Peyer's patch (tissue), 4 donors: ENCODE data around the gene INHBE.

Source experiments
- CTCF ChIP-seq, 6 experiments: fragments of 450-650 bp in 4 of 6; fragments of 200-600 bp in 2 of 6; sonication (generic) in 1 of 6; IDR thresholded peaks; one replicate each; pipeline ENCODE4 v1.5.1; 2017 to 2019; ENCODE audit warnings: antibody characterized with exemption in 6 of 6, mild to moderate bottlenecking in 3 of 6, moderate library complexity in 1 of 6
- POLR2A ChIP-seq, 2 donors: fragments of 450-650 bp; IDR thresholded peaks; one replicate each; pipeline ENCODE4 v1.5.1; 2017; ENCODE audit warnings: antibody characterized with exemption in 2 of 2, mild to moderate bottlenecking in 2 of 2, moderate library complexity in 2 of 2

GRCh38 chr12:57474862-57475261 lies 19.8 kb downstream of the INHBE start:
- TF ChIP-seq CTCF (IDR thresholded peaks at IDR 0.05), result no peak
- no peak for TF ChIP-seq POLR2A (IDR thresholded peaks at IDR 0.05)
